Measurements from ENCODE around the gene MAD1L1.

- TF ChIP-seq, protein P1, sequence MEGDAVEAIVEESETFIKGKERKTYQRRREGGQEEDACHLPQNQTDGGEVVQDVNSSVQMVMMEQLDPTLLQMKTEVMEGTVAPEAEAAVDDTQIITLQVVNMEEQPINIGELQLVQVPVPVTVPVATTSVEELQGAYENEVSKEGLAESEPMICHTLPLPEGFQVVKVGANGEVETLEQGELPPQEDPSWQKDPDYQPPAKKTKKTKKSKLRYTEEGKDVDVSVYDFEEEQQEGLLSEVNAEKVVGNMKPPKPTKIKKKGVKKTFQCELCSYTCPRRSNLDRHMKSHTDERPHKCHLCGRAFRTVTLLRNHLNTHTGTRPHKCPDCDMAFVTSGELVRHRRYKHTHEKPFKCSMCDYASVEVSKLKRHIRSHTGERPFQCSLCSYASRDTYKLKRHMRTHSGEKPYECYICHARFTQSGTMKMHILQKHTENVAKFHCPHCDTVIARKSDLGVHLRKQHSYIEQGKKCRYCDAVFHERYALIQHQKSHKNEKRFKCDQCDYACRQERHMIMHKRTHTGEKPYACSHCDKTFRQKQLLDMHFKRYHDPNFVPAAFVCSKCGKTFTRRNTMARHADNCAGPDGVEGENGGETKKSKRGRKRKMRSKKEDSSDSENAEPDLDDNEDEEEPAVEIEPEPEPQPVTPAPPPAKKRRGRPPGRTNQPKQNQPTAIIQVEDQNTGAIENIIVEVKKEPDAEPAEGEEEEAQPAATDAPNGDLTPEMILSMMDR (IDR thresholded peaks at IDR 0.05 in 8 of 11, conservative IDR thresholded peaks at IDR 0.05 in 3 of 11), result no peak
- TF ChIP-seq POLR2AphosphoS5 (IDR thresholded peaks at IDR 0.05), result no peak
These were observed 388.3 kb downstream of the MAD1L1 start for GRCh38 chr7:1844336-1844950.
